Neural cell (in vitro differentiated cells): Measurements from ENCODE around the gene FRS3. TPM values are rescaled to one million over a fixed set of nuclear protein-coding genes. Genes with fewer than 3 reads are reported as not detected.

ENCODE experiments used
- H2AFZ ChIP-seq: fragments of 200-600, 300-800 bp; sonication (generic), shearing (Covaris generic); 2 replicates; pipeline ENCODE4 v1.6.0; 2014; ENCODE audit warnings: low read depth, mild to moderate bottlenecking, antibody characterized with exemption, low read length, moderate library complexity
- H3F3A ChIP-seq: fragments of 200-600 bp; shearing (Covaris generic); 2 replicates; pipeline ENCODE4 v1.6.1; 2016; ENCODE audit warnings: mild to moderate bottlenecking, moderate library complexity, mixed read lengths, antibody characterized with exemption, low read length; ENCODE audit not compliant: insufficient read depth, poor library complexity, severe bottlenecking
- H3K27ac ChIP-seq: fragments of 200-600, 300-800 bp; sonication (generic), shearing (Covaris generic); 2 replicates; pipeline ENCODE4 v1.5.1; 2014; ENCODE audit warnings: mild to moderate bottlenecking, low read length, moderate library complexity
- H3K27me3 ChIP-seq: fragments of 300-800, 200-600 bp; sonication (generic), shearing (Covaris generic); 2 replicates; pipeline ENCODE4 v1.6.0; 2014; ENCODE audit warnings: mild to moderate bottlenecking, low read depth, low read length, moderate library complexity; ENCODE audit not compliant: insufficient read depth
- H3K36me3 ChIP-seq: fragments of 300-800, 200-600 bp; sonication (generic), shearing (Covaris generic); 2 replicates; pipeline ENCODE4 v1.5.1; 2014; ENCODE audit warnings: mild to moderate bottlenecking, antibody characterized with exemption, low read length, moderate library complexity; ENCODE audit not compliant: insufficient read depth
- H3K4me2 ChIP-seq: fragments of 300-800, 200-600 bp; sonication (generic), shearing (Covaris generic); 2 replicates; pipeline ENCODE4 v1.6.0; 2014; ENCODE audit warnings: mild to moderate bottlenecking, low read length
- H3K4me3 ChIP-seq: fragments of 300-800, 200-600 bp; sonication (generic), shearing (Covaris generic); 2 replicates; pipeline ENCODE4 v1.5.1; 2014; ENCODE audit warnings: mild to moderate bottlenecking, low read length, moderate library complexity
- H3K79me2 ChIP-seq: fragments of 200-600 bp; shearing (Covaris generic); replicated peaks from 2 replicates; pipeline ENCODE4 v1.6.0; 2014; ENCODE audit warnings: mild to moderate bottlenecking, low read length, moderate library complexity; ENCODE audit not compliant: insufficient read depth
- H3K9ac ChIP-seq: fragments of 300-800, 200-600 bp; sonication (generic), shearing (Covaris generic); 2 replicates; pipeline ENCODE4 v1.6.1; 2016; ENCODE audit warnings: mild to moderate bottlenecking, low read length, mixed read lengths
- H3K9me2 ChIP-seq: fragments of 200-600 bp; shearing (Covaris generic); 2 replicates; pipeline ENCODE4 v1.6.1; 2016; ENCODE audit warnings: mild to moderate bottlenecking, low read length, mixed read lengths; ENCODE audit not compliant: insufficient read depth
- H3K9me3 ChIP-seq: fragments of 200-600, 300-800 bp; sonication (generic), shearing (Covaris generic); 2 replicates; pipeline ENCODE4 v1.6.1; 2016; ENCODE audit warnings: mild to moderate bottlenecking, mixed run types, low read length, moderate library complexity, mixed read lengths
- H4K20me1 ChIP-seq: fragments of 200-600 bp; shearing (Covaris generic); 2 replicates; pipeline ENCODE4 v1.6.1; 2016; ENCODE audit warnings: mild to moderate bottlenecking, mixed run types; ENCODE audit not compliant: insufficient read depth
- CTCF ChIP-seq: fragments of 450-650 bp; IDR thresholded peaks from 2 replicates; pipeline ENCODE4 v1.5.1; 2014; ENCODE audit warnings: antibody characterized with exemption, mild to moderate bottlenecking, moderate library complexity; ENCODE audit not compliant: poor library complexity, severe bottlenecking
- EP300 ChIP-seq: fragments of 450-650 bp; conservative IDR thresholded peaks from 2 replicates; pipeline ENCODE4 v1.6.1; 2014; ENCODE audit warnings: antibody characterized with exemption, mild to moderate bottlenecking, moderate library complexity; ENCODE audit not compliant: poor library complexity, severe bottlenecking
- EZH2 ChIP-seq: fragments of 200-600, 300-800 bp; shearing (Covaris generic), sonication (generic); IDR thresholded peaks from 2 replicates; pipeline ENCODE4 v1.6.1; 2014; ENCODE audit warnings: antibody characterized with exemption, low read length, borderline replicate concordance, mild to moderate bottlenecking; ENCODE audit not compliant: insufficient read depth, poor library complexity, severe bottlenecking
- MXI1 ChIP-seq: fragments of 450-650 bp; conservative IDR thresholded peaks from 2 replicates; pipeline ENCODE4 v1.6.1; 2014; ENCODE audit warnings: antibody characterized with exemption, mild to moderate bottlenecking; ENCODE audit not compliant: poor library complexity, severe bottlenecking
- POLR2AphosphoS5 ChIP-seq: IDR thresholded peaks from 2 replicates; pipeline ENCODE4 v1.6.1; 2012
- RAD21 ChIP-seq: fragments of 450-650 bp; conservative IDR thresholded peaks from 2 replicates; pipeline ENCODE4 v1.6.1; 2014; ENCODE audit warnings: antibody characterized with exemption, mild to moderate bottlenecking, moderate library complexity
- SMC3 ChIP-seq: fragments of 450-650 bp; conservative IDR thresholded peaks from 2 replicates; pipeline ENCODE4 v1.6.1; 2014; ENCODE audit warnings: antibody characterized with exemption, mild to moderate bottlenecking, moderate library complexity; ENCODE audit not compliant: poor library complexity
- TAF1 ChIP-seq: IDR thresholded peaks from 2 replicates; pipeline ENCODE4 v1.6.1; 2012; ENCODE audit warnings: low read depth
- polyA plus RNA-seq: library from polyadenylated mRNA; depleted of rRNA; stranded (reverse); fragments of >200 nt; gene quantifications from 2 replicates; pipeline ENCODE4 v1.2.3, GENCODE V29; 2014
- TF ChIP-seq, protein P1 (sequence below): IDR thresholded peaks from 2 replicates; pipeline ENCODE4 v1.6.1; 2012; ENCODE audit warnings: borderline replicate concordance

FRS3 gene
- polyA plus RNA-seq, 1 donor from 2014 or later: 15.7 TPM

DNA sequence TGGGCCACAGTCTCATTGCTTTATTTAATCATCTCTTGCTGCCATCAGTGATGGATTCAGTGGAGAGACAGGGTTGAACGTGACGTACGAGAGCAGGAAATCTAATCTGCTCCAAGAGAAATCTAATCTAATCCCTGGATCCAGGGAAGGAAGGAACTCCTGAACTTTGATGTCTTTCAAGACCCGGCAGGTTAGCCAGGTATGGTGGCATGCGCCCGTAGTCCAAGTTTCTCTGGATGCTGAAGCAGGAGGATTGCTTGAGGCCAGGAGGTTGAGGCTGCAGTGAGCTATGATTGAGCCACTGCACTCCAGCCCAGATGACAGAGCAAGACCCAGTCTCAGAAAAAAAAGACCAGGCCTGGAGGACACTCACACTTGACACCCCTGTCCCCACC, 21.1 kb downstream of the FRS3 start:
- Histone ChIP-seq H3K9ac (no peak overlapping the region), H3K27ac (no peak overlapping the region), H2AFZ (no peak overlapping the region), H3K4me3 (no peak overlapping the region), H3K36me3 (no peaks in the 10 kb centered on the region), H3K9me3 (no peaks in the 10 kb centered on the region), H3K79me2 (no peaks in the 10 kb centered on the region), H4K20me1 (no peaks in the 10 kb centered on the region), H3K27me3 (no peaks in the 10 kb centered on the region), H3K4me2 (no peak overlapping the region), H3F3A (no peaks in the 10 kb centered on the region), H3K9me2 (no peaks in the 10 kb centered on the region)
- no peak for TF ChIP-seq SMC3
- TF ChIP-seq TAF1: no peak
- TF ChIP-seq, protein P1, sequence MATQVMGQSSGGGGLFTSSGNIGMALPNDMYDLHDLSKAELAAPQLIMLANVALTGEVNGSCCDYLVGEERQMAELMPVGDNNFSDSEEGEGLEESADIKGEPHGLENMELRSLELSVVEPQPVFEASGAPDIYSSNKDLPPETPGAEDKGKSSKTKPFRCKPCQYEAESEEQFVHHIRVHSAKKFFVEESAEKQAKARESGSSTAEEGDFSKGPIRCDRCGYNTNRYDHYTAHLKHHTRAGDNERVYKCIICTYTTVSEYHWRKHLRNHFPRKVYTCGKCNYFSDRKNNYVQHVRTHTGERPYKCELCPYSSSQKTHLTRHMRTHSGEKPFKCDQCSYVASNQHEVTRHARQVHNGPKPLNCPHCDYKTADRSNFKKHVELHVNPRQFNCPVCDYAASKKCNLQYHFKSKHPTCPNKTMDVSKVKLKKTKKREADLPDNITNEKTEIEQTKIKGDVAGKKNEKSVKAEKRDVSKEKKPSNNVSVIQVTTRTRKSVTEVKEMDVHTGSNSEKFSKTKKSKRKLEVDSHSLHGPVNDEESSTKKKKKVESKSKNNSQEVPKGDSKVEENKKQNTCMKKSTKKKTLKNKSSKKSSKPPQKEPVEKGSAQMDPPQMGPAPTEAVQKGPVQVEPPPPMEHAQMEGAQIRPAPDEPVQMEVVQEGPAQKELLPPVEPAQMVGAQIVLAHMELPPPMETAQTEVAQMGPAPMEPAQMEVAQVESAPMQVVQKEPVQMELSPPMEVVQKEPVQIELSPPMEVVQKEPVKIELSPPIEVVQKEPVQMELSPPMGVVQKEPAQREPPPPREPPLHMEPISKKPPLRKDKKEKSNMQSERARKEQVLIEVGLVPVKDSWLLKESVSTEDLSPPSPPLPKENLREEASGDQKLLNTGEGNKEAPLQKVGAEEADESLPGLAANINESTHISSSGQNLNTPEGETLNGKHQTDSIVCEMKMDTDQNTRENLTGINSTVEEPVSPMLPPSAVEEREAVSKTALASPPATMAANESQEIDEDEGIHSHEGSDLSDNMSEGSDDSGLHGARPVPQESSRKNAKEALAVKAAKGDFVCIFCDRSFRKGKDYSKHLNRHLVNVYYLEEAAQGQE: no peak
- no peak for TF ChIP-seq POLR2AphosphoS5
- no peak for TF ChIP-seq EP300
- TF ChIP-seq MXI1: no peak
- no peak for TF ChIP-seq EZH2
- no peak for TF ChIP-seq CTCF
- no peak for TF ChIP-seq RAD21

- Histone ChIP-seq H4K20me1 (no peaks in the 10 kb centered on the region), H3K9me2 (no peaks in the 10 kb centered on the region), H3K36me3 (no peaks in the 10 kb centered on the region), H3K4me2 (no peak overlapping the region), H3K4me3 (no peak overlapping the region), H3K9ac (no peak overlapping the region), H3F3A (no peaks in the 10 kb centered on the region), H3K9me3 (no peaks in the 10 kb centered on the region), H3K27me3 (no peaks in the 10 kb centered on the region), H3K79me2 (no peaks in the 10 kb centered on the region), H2AFZ (no peak overlapping the region), H3K27ac (no peak overlapping the region)
- no peak for TF ChIP-seq MXI1
Measured at GRCh38 chr6:41757931-41758640, 21.6 kb downstream of the FRS3 start.
